DMS153 treated with DMSO at 0.1 percent for 48 hours (cell line): Measurements from ENCODE around the gene CDK14.

Source experiments
- DNase-seq: peaks from one replicate; lab custom pipeline; 2025; ENCODE audit not compliant: unreplicated experiment; lab: John Stamatoyannopoulos, UW

The CDK14 gene

GRCh38 chr7:90596671-90597562 is 796 bp downstream of the CDK14 start:
- no peak for DNase-seq

- DNase-seq: no peak
Observed at GRCh38 chr7:90597563-90598253, 1.6 kb downstream of the CDK14 start.

- no peak for DNase-seq
Observed at GRCh38 chr7:90599038-90599437, 2.9 kb downstream of the CDK14 start.

- DNase-seq: no peak
Observed at GRCh38 chr7:90599892-90600555, 3.9 kb downstream of the CDK14 start.

- DNase-seq: no peak
Observed at GRCh38 chr7:90602303-90602702, 6.2 kb downstream of the CDK14 start.

- no peak for DNase-seq
Observed at GRCh38 chr7:90603346-90603745, 7.2 kb downstream of the CDK14 start.

GRCh38 chr7:90604383-90604782 is 8.3 kb downstream of the CDK14 start:
- DNase-seq: no peak

GRCh38 chr7:90605055-90605454 is 8.9 kb downstream of the CDK14 start:
- peak; percentile 12 for DNase-seq

- DNase-seq: no peak
Observed at GRCh38 chr7:90607196-90607595, 11.1 kb downstream of the CDK14 start.

GRCh38 chr7:90610105-90610504 is 14.0 kb downstream of the CDK14 start:
- DNase-seq: no peak

GRCh38 chr7:90611115-90611514 is 15.0 kb downstream of the CDK14 start:
- DNase-seq: no peak

GRCh38 chr7:90613088-90613498 is 17.0 kb downstream of the CDK14 start:
- DNase-seq: no peak

- DNase-seq: no peak
Observed at GRCh38 chr7:90617442-90617841, 21.3 kb downstream of the CDK14 start.

- DNase-seq: peak; percentile 57
Observed at GRCh38 chr7:90618876-90619275, 22.8 kb downstream of the CDK14 start.

GRCh38 chr7:90621125-90621746 is 25.1 kb downstream of the CDK14 start:
- no peak for DNase-seq

GRCh38 chr7:90621747-90622140 is 25.6 kb downstream of the CDK14 start:
- DNase-seq: no peak

- DNase-seq: no peak
Observed at GRCh38 chr7:90622670-90623069, 26.5 kb downstream of the CDK14 start.

GRCh38 chr7:90624225-90624911 is 28.2 kb downstream of the CDK14 start:
- no peak for DNase-seq

- no peak for DNase-seq
Observed at GRCh38 chr7:90625051-90625450, 28.9 kb downstream of the CDK14 start.

GRCh38 chr7:90625562-90625961 is 29.4 kb downstream of the CDK14 start:
- DNase-seq: no peak

- no peak for DNase-seq
Observed at GRCh38 chr7:90626013-90626412, 29.9 kb downstream of the CDK14 start.
